ENCODE data around the gene KIF26B. TPM values are rescaled to one million over a fixed set of nuclear protein-coding genes. Genes with fewer than 3 reads are reported as not detected.

The KIF26B gene
- total and polyA plus RNA-seq, 10 of the 15 experiments (the other 5 are each of a cell fraction or from before 2014, with no cell fraction given), result 0.35 to 11.6 (median 2.2) TPM

DNA sequence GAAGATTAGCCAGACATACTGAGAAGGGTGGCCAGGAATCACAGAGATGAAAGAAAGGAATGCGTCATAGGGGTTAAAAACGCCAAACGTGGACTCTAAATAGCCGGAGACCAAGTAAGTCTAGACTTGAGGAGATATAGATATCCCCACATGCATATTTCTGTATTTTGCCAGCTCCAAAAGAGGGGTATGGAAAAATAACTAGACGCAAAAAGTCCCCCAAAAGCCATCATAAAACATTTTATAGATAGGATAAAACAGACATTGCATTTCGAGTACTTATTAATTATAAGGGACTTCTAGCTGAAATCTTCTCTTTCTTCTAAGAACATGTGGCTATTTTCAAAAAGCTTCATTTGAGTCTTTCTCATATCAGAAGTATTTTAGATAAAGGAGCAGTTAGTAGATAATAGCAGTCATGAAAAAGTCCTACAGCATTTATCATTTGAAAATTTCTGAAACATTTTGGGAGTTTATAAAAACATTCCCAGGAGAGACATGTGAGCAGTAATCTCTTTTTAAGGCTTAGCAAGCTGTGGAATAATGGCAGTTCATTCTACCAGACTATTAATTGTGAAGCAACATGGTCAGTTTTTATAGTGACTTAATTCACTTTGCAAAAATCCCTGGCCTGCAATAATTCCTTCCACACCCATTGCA lies 6.1 kb downstream of the KIF26B start:
- ATAC-seq (no peak), DNase-seq (ENCODE audit: low read depth, low spot score) (no peak), FAIRE-seq (no peak)
- 51% methylated on average over 6 of the region's 6 CpGs for WGBS (ENCODE audit: insufficient coverage, insufficient replicate concordance, low lambda C conversion rate, missing lambda C conversion rate)
- SMC1A ChIA-PET (ENCODE audit: uncharacterized antibody, unreplicated experiment), result interaction anchor here (1.6 kb wide), 1 partner anchor 13 kb away, joined by 3 read pairs; no protein-coding TSS in a partner anchor
- H3K4me2 ChIP-seq (ENCODE audit: control insufficient read depth, insufficient read depth), result no peak overlapping the region
- BruUV-seq (replicated peaks), result no TSS peak
- no peak overlapping the region for H3K4me3 ChIP-seq
- no peaks in the 10 kb centered on the region for H3K79me2 ChIP-seq (ENCODE audit: control insufficient read depth, insufficient read depth, low read length)
- POLR2A ChIA-PET, result no interaction called here
- RAD21 ChIA-PET (ENCODE audit: unreplicated experiment), result no interaction called here
- no peak overlapping the region for H2AFZ ChIP-seq (ENCODE audit: control insufficient read depth, low read depth, low read length)
- H3K36me3 ChIP-seq (ENCODE audit: control insufficient read depth in 2 of 2, insufficient read depth in 2 of 2, low read length in 1 of 2), result no peaks in the 10 kb centered on the region
- intact Hi-C loops (cut with micrococcal nuclease; ENCODE audit: unreplicated experiment) (no loop called here), in situ Hi-C loops (cut with MboI) (no loop called here)
- H3K27ac ChIP-seq (ENCODE audit: control insufficient read depth, insufficient read depth), result no peak overlapping the region
- H3K9me3 ChIP-seq (replicated peaks; ENCODE audit: control insufficient read depth, insufficient read depth, low read length), result peaks cover 2% of the 10 kb centered on the region; the same call in 1 of the 3 replicates
- no peaks in the 10 kb centered on the region for H4K20me1 ChIP-seq (ENCODE audit: control insufficient read depth, insufficient read depth)
- H3K9ac ChIP-seq (ENCODE audit: control insufficient read depth, insufficient read depth, low read length), result no peak overlapping the region
- no peak for TF ChIP-seq HDGF (IDR thresholded peaks at IDR 0.05)
- no peak for TF ChIP-seq BHLHE40 (IDR thresholded peaks at IDR 0.05; ENCODE audit: borderline replicate concordance in 1 of 2, low read depth in 2 of 2, low read length in 1 of 2)
- no peak for TF ChIP-seq EP300 (IDR thresholded peaks at IDR 0.05; ENCODE audit: borderline replicate concordance in 1 of 2, control insufficient read depth in 1 of 2, low read depth in 2 of 2, low read length in 2 of 2)
- TF ChIP-seq SMARCA5 (IDR thresholded peaks at IDR 0.05), result no peak
- no peak for TF ChIP-seq PAX8 (IDR thresholded peaks at IDR 0.05)
- no peak for TF ChIP-seq YY1 (IDR thresholded peaks at IDR 0.05; ENCODE audit: low read depth, low read length)
- no peak for TF ChIP-seq NFIC (IDR thresholded peaks at IDR 0.05; ENCODE audit: low read depth, low read length)
- no peak for TF ChIP-seq TBL1XR1 (IDR thresholded peaks at IDR 0.05; ENCODE audit: low read depth, low read length)
- no peak for TF ChIP-seq ZNF24 (IDR thresholded peaks at IDR 0.05)
- TF ChIP-seq POLR2A (IDR thresholded peaks at IDR 0.05; ENCODE audit: low read depth, low read length), result no peak
- TF ChIP-seq FOS (IDR thresholded peaks at IDR 0.05; ENCODE audit: borderline replicate concordance, extremely low read depth, insufficient read length), result no peak
- TF ChIP-seq NFYA (IDR thresholded peaks at IDR 0.05; ENCODE audit: borderline replicate concordance, low read depth, low read length), result no peak
- no peak for TF ChIP-seq NBN (IDR thresholded peaks at IDR 0.05)
- no peak for TF ChIP-seq RELA (IDR thresholded peaks at IDR 0.05; ENCODE audit: borderline replicate concordance, partially characterized antibody)
- peaks cover 5% of the 10 kb centered on the region for H3K4me1 ChIP-seq (ENCODE audit: control insufficient read depth, insufficient read depth, low read length)
- peaks cover 2 to 6% of the 10 kb centered on the region in 2 experiments for H3K27me3 ChIP-seq (replicated peaks in 1 of 2; ENCODE audit: control insufficient read depth in 2 of 2, insufficient read depth in 2 of 2, low read length in 1 of 2)
- CTCF ChIA-PET, result interaction anchor here (0.5 to 0.8 kb wide), 2 partner anchors 19 to 1332 kb away, joined by 3 read pairs; no protein-coding TSS in a partner anchor
